Retinal pigment epithelial cell (primary cell): ENCODE results near the gene NFAM1.

Experiments
- DNase-seq: peaks from one replicate; pipeline ENCODE4 v3.0.0-alpha.2; 2010; ENCODE audit warnings: low read depth
- H3K4me3 ChIP-seq: 2 replicates; pipeline ENCODE4 v1.5.1; 2011; ENCODE audit warnings: mild to moderate bottlenecking, low read length, control low read depth, moderate library complexity
- TF ChIP-seq, protein P1 (sequence below): conservative IDR thresholded peaks from 2 replicates; pipeline ENCODE4 v1.5.1; 2011; ENCODE audit warnings: low read depth, low read length, control low read depth, inconsistent platforms

The NFAM1 gene

DNA sequence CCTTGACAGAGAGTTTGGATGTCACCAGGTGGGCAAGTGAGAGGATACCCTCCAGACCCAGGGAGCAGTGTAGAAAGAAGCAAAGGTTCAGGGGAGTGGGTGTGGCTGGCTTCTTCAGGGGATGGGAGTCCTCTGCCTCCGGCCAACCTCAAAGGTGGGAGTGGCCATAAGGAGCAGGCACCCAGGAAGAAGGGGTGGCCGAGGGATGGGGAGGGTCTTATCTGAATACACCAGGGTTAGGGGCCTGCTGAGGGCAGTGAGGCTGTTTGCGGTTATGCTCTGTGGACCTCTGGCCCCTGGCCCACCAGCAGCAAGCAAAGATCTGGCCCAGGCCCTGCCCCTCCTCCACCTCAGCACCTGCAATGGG, 6.2 kb downstream of the NFAM1 start:
- no peak overlapping the region for H3K4me3 ChIP-seq
- TF ChIP-seq, protein P1, sequence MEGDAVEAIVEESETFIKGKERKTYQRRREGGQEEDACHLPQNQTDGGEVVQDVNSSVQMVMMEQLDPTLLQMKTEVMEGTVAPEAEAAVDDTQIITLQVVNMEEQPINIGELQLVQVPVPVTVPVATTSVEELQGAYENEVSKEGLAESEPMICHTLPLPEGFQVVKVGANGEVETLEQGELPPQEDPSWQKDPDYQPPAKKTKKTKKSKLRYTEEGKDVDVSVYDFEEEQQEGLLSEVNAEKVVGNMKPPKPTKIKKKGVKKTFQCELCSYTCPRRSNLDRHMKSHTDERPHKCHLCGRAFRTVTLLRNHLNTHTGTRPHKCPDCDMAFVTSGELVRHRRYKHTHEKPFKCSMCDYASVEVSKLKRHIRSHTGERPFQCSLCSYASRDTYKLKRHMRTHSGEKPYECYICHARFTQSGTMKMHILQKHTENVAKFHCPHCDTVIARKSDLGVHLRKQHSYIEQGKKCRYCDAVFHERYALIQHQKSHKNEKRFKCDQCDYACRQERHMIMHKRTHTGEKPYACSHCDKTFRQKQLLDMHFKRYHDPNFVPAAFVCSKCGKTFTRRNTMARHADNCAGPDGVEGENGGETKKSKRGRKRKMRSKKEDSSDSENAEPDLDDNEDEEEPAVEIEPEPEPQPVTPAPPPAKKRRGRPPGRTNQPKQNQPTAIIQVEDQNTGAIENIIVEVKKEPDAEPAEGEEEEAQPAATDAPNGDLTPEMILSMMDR, result no peak
- no peak for DNase-seq

DNA sequence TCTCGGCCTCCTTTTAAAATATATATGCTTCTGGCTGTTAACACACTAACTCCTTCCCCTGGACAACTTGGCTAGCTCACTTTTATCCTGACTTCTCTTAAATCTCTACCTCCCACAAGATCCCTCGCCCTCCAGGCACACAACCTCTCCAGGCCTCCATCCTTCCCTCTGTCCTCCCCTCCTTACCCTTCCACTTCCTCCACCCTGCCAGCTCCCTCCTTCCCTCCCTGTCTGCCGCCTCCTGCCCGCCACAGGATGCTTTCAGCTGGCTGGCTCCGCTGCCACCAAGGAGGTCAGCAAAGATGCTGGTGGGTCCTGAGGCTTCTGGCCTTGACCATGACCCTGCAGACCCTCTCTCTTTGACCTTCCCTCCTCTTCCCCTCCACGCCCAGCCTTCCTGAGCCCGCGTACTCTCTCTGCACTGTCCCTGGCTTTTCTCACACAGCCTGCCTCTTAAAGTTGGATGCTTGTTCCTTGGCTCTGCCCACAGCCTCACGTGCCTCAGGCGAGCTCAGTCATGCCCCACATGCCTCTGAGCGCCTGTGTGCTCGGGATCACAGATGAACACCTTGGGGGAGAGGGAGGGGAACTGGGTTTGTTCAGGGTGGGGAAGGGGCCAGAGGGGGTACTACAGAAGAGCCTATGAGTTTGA, 6.7 kb downstream of the NFAM1 start:
- TF ChIP-seq, protein P1, result no peak

DNA sequence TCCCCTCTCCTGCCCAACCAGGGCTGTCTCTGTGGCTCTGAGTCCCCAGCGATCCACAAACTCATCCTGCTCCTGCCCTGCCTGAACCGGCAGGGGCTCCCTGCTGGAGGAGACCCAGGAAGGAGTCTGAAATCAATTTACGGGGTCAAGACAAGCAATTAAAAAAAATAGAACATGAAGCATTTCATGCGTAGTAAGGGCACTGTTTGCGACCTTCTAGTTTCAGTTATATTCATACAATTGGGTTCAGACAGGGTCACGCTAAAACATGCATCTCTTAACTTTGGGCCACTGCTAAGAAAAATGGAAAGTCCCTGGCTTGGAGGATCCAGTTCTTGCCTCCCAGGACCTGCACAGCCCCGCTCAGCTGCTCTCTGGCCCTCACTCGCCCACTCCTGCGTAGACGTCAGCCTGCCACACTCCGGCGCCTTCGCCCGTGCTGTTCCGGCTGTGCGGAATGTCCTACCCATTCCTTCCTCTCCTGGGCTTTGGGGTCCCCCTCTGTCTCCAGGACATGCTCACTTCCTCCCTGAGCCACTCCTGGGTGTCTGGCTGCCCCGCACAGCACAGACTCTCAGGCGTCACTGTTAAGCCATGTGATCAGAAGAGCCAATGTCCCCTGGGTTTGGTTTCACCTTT, 12.8 kb downstream of the NFAM1 start:
- H3K4me3 ChIP-seq, result no peak overlapping the region
- DNase-seq, result no peak
- TF ChIP-seq, protein P1, result no peak

More for the DNA sequence above, 6.7 kb downstream of the NFAM1 start:
- no peak for DNase-seq
- no peak overlapping the region for H3K4me3 ChIP-seq

DNA sequence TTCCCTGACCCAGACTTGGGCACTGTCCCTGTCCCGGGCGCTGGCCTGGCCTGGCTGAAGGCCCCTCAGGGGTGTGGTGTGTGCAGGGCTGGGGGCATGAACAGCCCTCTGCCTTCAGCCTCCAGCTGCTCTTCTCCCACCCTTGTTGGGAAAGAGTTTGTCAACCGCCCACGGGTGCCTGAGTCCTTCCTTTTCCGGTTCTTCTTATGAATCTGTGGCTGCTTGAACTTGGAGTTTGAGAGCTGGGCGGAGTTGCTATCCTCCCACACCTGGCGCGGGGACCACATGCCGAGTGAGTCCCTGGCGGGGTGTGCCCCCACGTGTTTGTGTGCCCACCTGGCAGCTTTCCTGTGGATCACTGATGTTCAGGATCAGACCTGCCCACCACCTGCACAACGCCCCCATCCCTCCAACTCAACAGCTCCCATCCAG, 13.4 kb downstream of the NFAM1 start:
- TF ChIP-seq, protein P1, result no peak
- no peak overlapping the region for H3K4me3 ChIP-seq
- no peak for DNase-seq

DNA sequence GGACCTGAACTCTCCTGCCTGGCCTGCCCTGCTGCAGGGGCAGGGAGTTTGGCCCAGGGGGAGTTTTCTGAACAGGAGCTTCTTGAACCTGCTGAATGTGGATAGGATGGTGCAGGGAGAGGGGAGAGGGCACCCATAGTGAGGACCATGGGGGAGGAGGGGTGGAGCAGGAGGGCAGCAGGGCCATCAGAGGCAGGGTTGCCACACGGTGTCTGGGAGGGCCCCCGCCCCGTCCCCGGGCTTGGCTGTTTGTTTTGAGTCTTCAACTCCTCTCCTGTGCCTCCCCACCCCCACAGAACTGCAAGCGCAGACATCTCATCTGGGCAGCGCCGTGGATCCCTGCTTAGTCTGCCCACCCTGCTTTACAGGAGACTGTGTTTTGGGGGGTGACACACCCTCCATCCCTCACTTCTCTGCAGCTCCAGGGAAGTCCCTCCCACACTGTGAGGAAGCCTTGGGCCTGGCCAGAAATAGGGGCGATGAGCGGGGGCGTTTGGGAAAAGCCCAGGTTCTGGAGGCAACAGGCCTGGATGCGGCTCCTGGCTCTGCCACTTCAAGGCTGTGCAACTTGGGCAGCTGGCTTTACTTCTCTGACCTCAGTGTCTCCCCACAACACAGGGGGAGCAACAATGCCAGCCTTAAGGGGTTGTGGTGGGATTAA, 14.4 kb downstream of the NFAM1 start:
- no peak for DNase-seq
- TF ChIP-seq, protein P1, result no peak
- no peak overlapping the region for H3K4me3 ChIP-seq

DNA sequence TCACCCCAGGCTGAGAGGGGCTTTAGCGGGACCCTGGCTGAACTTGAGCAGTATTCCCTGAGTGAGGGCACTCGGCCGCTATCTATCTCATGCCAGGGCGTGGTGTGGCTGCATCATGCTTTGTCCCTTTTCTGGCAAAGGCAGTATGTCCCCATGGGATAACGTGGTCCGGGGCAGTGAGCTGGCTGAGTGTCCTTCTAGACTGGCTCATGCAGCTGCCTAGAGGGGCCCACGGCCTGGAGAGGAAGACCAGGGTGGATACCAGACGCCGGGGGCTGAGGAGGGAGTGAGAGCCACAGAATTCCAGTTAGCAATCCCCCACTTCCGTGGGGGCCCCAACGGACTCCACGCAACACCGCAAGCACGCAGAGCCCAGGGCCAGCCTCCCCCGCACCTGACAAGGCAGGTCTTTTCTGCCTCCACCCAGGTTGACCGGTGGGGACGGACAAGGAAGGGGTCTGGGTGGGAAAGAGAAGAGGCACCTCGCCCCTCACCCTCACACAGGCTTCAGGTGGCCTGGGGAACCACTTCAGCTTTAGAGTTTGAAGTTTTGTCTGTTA, 15.5 kb downstream of the NFAM1 start:
- DNase-seq, result no peak
- H3K4me3 ChIP-seq, result no peak overlapping the region
- TF ChIP-seq, protein P1, result no peak
